ENCODE measurements around the gene ZDHHC18.

Gene ZDHHC18

DNA sequence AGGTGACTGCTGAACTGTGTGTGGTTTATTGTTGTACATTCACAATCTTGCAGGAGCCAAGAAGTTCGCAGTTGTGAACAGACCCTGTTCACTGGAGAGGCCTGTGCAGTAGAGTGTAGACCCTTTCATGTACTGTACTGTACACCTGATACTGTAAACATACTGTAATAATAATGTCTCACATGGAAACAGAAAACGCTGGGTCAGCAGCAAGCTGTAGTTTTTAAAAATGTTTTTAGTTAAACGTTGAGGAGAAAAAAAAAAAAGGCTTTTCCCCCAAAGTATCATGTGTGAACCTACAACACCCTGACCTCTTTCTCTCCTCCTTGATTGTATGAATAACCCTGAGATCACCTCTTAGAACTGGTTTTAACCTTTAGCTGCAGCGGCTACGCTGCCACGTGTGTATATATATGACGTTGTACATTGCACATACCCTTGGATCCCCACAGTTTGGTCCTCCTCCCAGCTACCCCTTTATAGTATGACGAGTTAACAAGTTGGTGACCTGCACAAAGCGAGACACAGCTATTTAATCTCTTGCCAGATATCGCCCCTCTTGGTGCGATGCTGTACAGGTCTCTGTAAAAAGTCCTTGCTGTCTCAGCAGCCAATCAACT is 45.2 kb upstream of the ZDHHC18 start:
- Histone ChIP-seq H2AK5ac (ENCODE audit: low read depth, low read length) (no peak overlapping the region), H4K91ac (ENCODE audit: low read depth, low read length, poor library complexity) (no peak overlapping the region), H3K9ac (ENCODE audit: low read depth, low read length, poor library complexity) (no peak overlapping the region), H3K18ac (ENCODE audit: low read length) (no peak overlapping the region), H3K27ac (replicated peaks; ENCODE audit: low read length) (no peak overlapping the region), H2BK120ac (ENCODE audit: low read depth, low read length) (no peak overlapping the region), H3K4me3 (ENCODE audit: low read length in 2 of 2) (no peak overlapping the region), H3K4me1 (ENCODE audit: control insufficient read depth in 2 of 2, insufficient read depth in 1 of 2, low read depth in 1 of 2, low read length in 2 of 2) (peaks cover 7 to 34% of the 10 kb centered on the region in 2 donors), H3K27me3 (ENCODE audit: control insufficient read depth in 3 of 3, insufficient read depth in 3 of 3, low read depth in 1 of 3, low read length in 3 of 3) (no peaks in the 10 kb centered on the region), H2AFZ (ENCODE audit: low read length) (no peak overlapping the region), H4K8ac (ENCODE audit: low read depth, low read length) (no peak overlapping the region), H3K79me1 (ENCODE audit: low read depth, low read length) (peaks cover 4% of the 10 kb centered on the region), H3K36me3 (replicated peaks in 1 of 2; ENCODE audit: control insufficient read depth in 2 of 2, insufficient read depth in 2 of 2, low read length in 2 of 2) (peaks cover 38 to 74% of the 10 kb centered on the region in 2 donors), H3K14ac (ENCODE audit: low read length) (no peak overlapping the region), H3K23ac (ENCODE audit: low read depth, low read length, poor library complexity) (no peak overlapping the region), H2BK12ac (ENCODE audit: low read length) (no peak overlapping the region), H2BK5ac (ENCODE audit: low read length) (no peak overlapping the region), H3K9me3 (replicated peaks in 1 of 2; ENCODE audit: control insufficient read depth in 2 of 2, insufficient read depth in 1 of 2, low read depth in 1 of 2, low read length in 2 of 2) (no peaks in the 10 kb centered on the region), H2BK15ac (ENCODE audit: low read length) (no peak overlapping the region), H3K4ac (ENCODE audit: low read length) (no peak overlapping the region), H3K4me2 (ENCODE audit: insufficient read depth, low read length, poor library complexity, severe bottlenecking) (no peak overlapping the region)
- WGBS, 2 donors (ENCODE audit: extremely low coverage in 2 of 2, insufficient read length in 2 of 2, insufficient replicate concordance in 1 of 2): no CpG with 5 or more reads among the region's 11 CpGs
- DNase-seq (ENCODE audit: low spot score): no peak

DNA sequence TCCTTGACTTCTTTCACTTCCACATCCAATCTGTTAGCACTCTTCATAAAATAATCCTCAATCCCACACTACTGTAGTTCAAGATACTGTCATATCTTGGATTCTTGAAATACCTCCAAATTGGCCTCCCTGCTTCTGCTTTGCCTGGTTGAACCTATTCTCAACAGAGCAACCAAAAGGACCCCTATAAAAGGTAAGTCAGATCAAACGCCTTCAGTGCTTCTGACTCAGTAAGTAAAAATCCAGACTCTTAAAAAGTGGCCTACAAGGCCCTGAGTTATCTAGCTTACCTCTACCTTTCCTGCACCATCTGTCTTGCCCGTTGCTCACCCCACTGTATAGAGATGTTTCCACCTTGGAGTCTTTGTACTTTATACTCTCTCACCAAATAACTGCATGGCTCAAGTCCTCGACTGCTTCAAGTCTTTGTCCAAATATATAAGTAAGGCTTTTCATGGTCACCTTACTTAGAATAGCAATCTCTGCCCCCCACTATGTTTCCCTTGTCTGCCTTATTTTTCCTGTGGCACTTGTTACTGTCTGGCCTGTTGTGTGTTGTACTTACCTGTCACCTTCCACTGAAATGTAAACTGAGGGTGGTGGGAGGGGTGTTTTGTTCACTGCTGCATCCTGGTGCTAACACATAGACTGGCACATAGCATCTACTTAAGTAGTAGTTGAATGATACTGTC is 43.8 kb upstream of the ZDHHC18 start:
- Histone ChIP-seq H2BK12ac (ENCODE audit: low read length) (no peak overlapping the region), H3K18ac (ENCODE audit: low read length) (no peak overlapping the region), H3K27ac (replicated peaks; ENCODE audit: low read length) (no peak overlapping the region), H3K4me1 (ENCODE audit: control insufficient read depth in 2 of 2, insufficient read depth in 1 of 2, low read depth in 1 of 2, low read length in 2 of 2) (peaks cover 11 to 39% of the 10 kb centered on the region in 2 donors), H3K79me1 (ENCODE audit: low read depth, low read length) (peaks cover 4% of the 10 kb centered on the region), H3K4me3 (ENCODE audit: low read length in 2 of 2) (no peak overlapping the region), H2AK5ac (ENCODE audit: low read depth, low read length) (no peak overlapping the region), H3K9me3 (replicated peaks in 1 of 2; ENCODE audit: control insufficient read depth in 2 of 2, insufficient read depth in 1 of 2, low read depth in 1 of 2, low read length in 2 of 2) (no peaks in the 10 kb centered on the region), H2BK120ac (ENCODE audit: low read depth, low read length) (no peak overlapping the region), H3K14ac (ENCODE audit: low read length) (no peak overlapping the region), H4K8ac (ENCODE audit: low read depth, low read length) (no peak overlapping the region), H4K91ac (ENCODE audit: low read depth, low read length, poor library complexity) (no peak overlapping the region), H3K4me2 (ENCODE audit: insufficient read depth, low read length, poor library complexity, severe bottlenecking) (no peak overlapping the region), H3K36me3 (replicated peaks in 1 of 2; ENCODE audit: control insufficient read depth in 2 of 2, insufficient read depth in 2 of 2, low read length in 2 of 2) (peaks cover 34 to 61% of the 10 kb centered on the region in 2 donors), H3K23ac (ENCODE audit: low read depth, low read length, poor library complexity) (no peak overlapping the region), H2BK15ac (ENCODE audit: low read length) (no peak overlapping the region), H3K27me3 (ENCODE audit: control insufficient read depth in 3 of 3, insufficient read depth in 3 of 3, low read depth in 1 of 3, low read length in 3 of 3) (no peaks in the 10 kb centered on the region), H2AFZ (ENCODE audit: low read length) (no peak overlapping the region), H3K9ac (ENCODE audit: low read depth, low read length, poor library complexity) (no peak overlapping the region), H2BK5ac (ENCODE audit: low read length) (no peak overlapping the region), H3K4ac (ENCODE audit: low read length) (no peak overlapping the region)
- no CpG with 5 or more reads among the region's 3 CpGs for WGBS, 2 donors (ENCODE audit: extremely low coverage in 2 of 2, insufficient read length in 2 of 2, insufficient replicate concordance in 1 of 2)
- DNase-seq (ENCODE audit: low spot score): no peak

DNA sequence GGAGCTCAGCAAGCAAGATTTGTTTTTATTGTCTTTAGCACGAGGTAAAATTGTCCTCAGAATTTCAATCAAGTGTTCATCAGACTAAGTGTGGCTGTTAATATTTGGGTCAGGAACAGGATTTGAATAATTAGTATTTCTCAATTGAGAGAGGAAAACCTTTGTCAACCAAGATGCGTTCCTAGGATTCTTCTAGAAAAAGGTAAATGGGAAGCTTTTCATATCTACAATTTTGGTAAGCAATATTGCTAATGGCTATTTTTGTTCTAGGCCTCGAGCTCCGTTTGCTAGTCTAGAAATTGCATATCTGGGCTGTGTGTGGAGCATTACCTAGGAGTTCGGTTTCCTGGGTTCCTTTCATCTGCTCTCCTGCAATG is 42.9 kb upstream of the ZDHHC18 start:
- Histone ChIP-seq H3K4ac (ENCODE audit: low read length) (no peak overlapping the region), H3K79me1 (ENCODE audit: low read depth, low read length) (peaks cover 6% of the 10 kb centered on the region), H3K9me3 (replicated peaks in 1 of 2; ENCODE audit: control insufficient read depth in 2 of 2, insufficient read depth in 1 of 2, low read depth in 1 of 2, low read length in 2 of 2) (no peaks in the 10 kb centered on the region), H2AFZ (ENCODE audit: low read length) (no peak overlapping the region), H3K9ac (ENCODE audit: low read depth, low read length, poor library complexity) (no peak overlapping the region), H2BK12ac (ENCODE audit: low read length) (no peak overlapping the region), H3K18ac (ENCODE audit: low read length) (no peak overlapping the region), H3K4me3 (ENCODE audit: low read length in 2 of 2) (no peak overlapping the region), H3K4me2 (ENCODE audit: insufficient read depth, low read length, poor library complexity, severe bottlenecking) (no peak overlapping the region), H3K27me3 (ENCODE audit: control insufficient read depth in 3 of 3, insufficient read depth in 3 of 3, low read depth in 1 of 3, low read length in 3 of 3) (no peaks in the 10 kb centered on the region), H2BK15ac (ENCODE audit: low read length) (no peak overlapping the region), H2BK5ac (ENCODE audit: low read length) (no peak overlapping the region), H3K27ac (replicated peaks; ENCODE audit: low read length) (no peak overlapping the region), H3K4me1 (ENCODE audit: control insufficient read depth in 2 of 2, insufficient read depth in 1 of 2, low read depth in 1 of 2, low read length in 2 of 2) (peaks cover 11 to 39% of the 10 kb centered on the region in 2 donors), H2BK120ac (ENCODE audit: low read depth, low read length) (no peak overlapping the region), H3K14ac (ENCODE audit: low read length) (no peak overlapping the region), H4K91ac (ENCODE audit: low read depth, low read length, poor library complexity) (no peak overlapping the region), H3K36me3 (replicated peaks in 1 of 2; ENCODE audit: control insufficient read depth in 2 of 2, insufficient read depth in 2 of 2, low read length in 2 of 2) (peaks cover 29 to 51% of the 10 kb centered on the region in 2 donors), H4K8ac (ENCODE audit: low read depth, low read length) (no peak overlapping the region), H3K23ac (ENCODE audit: low read depth, low read length, poor library complexity) (no peak overlapping the region), H2AK5ac (ENCODE audit: low read depth, low read length) (no peak overlapping the region)
- WGBS, 2 donors (ENCODE audit: extremely low coverage in 2 of 2, insufficient read length in 2 of 2, insufficient replicate concordance in 1 of 2): no CpG with 5 or more reads among the region's 5 CpGs
- DNase-seq (ENCODE audit: low spot score): no peak

DNA sequence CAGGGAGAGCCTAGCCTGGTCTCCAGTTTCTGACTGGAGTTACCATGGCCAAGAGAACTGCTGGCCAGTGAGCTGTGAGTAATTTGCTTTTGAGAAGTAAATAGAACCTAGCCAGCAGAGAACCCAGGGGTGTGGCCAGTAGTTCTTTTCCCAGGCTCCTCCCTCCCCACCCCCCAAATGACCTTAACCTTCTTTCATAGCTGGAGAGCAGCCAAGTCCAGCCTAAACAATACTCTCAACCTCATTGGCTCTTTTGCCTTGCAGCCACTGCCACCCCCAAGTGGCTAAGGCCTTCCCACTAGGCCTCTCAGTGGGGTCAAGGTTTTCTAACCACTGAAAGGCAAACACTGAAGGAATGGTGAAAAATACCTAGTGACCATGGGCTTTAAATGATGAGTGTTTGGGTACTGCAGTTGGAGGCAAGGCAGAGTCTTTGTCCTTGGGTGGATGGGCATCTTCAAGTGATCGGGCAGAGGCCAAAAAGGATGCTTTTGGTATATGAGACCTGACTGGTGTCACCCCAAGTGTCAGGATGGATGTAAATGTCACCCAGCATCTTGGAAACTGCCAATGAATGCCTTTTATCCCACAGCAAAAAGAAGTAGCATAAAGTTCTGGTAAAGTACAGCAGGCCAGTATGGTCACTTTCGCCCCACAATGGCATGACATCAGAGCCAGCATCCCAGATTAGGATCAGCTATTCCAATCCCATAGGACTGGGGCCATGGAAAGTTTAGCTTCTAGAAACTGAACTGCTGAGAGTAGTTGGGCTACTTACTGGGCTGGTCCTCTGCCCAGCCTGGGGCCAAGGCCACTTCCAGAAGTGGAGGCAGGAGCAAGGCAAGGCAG is 42.2 kb upstream of the ZDHHC18 start:
- no CpG with 5 or more reads among the region's 2 CpGs for WGBS, 2 donors (ENCODE audit: extremely low coverage in 2 of 2, insufficient read length in 2 of 2, insufficient replicate concordance in 1 of 2)
- Histone ChIP-seq H3K4me1 (ENCODE audit: control insufficient read depth in 2 of 2, insufficient read depth in 1 of 2, low read depth in 1 of 2, low read length in 2 of 2) (peaks cover 15 to 42% of the 10 kb centered on the region in 2 donors), H2BK120ac (ENCODE audit: low read depth, low read length) (no peak overlapping the region), H3K18ac (ENCODE audit: low read length) (no peak overlapping the region), H3K36me3 (replicated peaks in 1 of 2; ENCODE audit: control insufficient read depth in 2 of 2, insufficient read depth in 2 of 2, low read length in 2 of 2) (peaks cover 23 to 45% of the 10 kb centered on the region in 2 donors), H3K79me1 (ENCODE audit: low read depth, low read length) (peaks cover 5% of the 10 kb centered on the region), H3K9ac (ENCODE audit: low read depth, low read length, poor library complexity) (no peak overlapping the region), H2AK5ac (ENCODE audit: low read depth, low read length) (no peak overlapping the region), H3K27ac (replicated peaks; ENCODE audit: low read length) (no peak overlapping the region), H4K8ac (ENCODE audit: low read depth, low read length) (no peak overlapping the region), H3K27me3 (ENCODE audit: control insufficient read depth in 3 of 3, insufficient read depth in 3 of 3, low read depth in 1 of 3, low read length in 3 of 3) (no peaks in the 10 kb centered on the region), H2AFZ (ENCODE audit: low read length) (no peak overlapping the region), H3K4me3 (ENCODE audit: low read length in 2 of 2) (no peak overlapping the region), H3K4me2 (ENCODE audit: insufficient read depth, low read length, poor library complexity, severe bottlenecking) (no peak overlapping the region), H2BK15ac (ENCODE audit: low read length) (no peak overlapping the region), H4K91ac (ENCODE audit: low read depth, low read length, poor library complexity) (no peak overlapping the region), H2BK12ac (ENCODE audit: low read length) (no peak overlapping the region), H3K9me3 (replicated peaks in 1 of 2; ENCODE audit: control insufficient read depth in 2 of 2, insufficient read depth in 1 of 2, low read depth in 1 of 2, low read length in 2 of 2) (no peaks in the 10 kb centered on the region), H3K23ac (ENCODE audit: low read depth, low read length, poor library complexity) (no peak overlapping the region), H3K4ac (ENCODE audit: low read length) (no peak overlapping the region), H2BK5ac (ENCODE audit: low read length) (no peak overlapping the region), H3K14ac (ENCODE audit: low read length) (no peak overlapping the region)
- no peak for DNase-seq (ENCODE audit: low spot score)
